Activated CD4-positive, alpha-beta T cell treated with anti-CD3 and anti-CD28 coated beads, Interleukin-2, amount 10 ng/mL, durations not matched to agents 7 days and 5 days (primary cell): ENCODE data around the gene PHF2. TPM values are rescaled to one million over a fixed set of nuclear protein-coding genes. Genes with fewer than 3 reads are reported as not detected.

Experiments
- CTCF ChIA-PET: fragments of 350-600 bp; sonication (Branson Sonifier 250); formaldehyde crosslinking; loops from one replicate; lab custom pipeline; 2021; ENCODE audit warnings: antibody characterized with exemption; lab: Charles Lee
- POLR2A ChIA-PET: fragments of 350-600 bp; sonication (Branson Sonifier 250); formaldehyde crosslinking; loops from one replicate; lab custom pipeline; 2021; ENCODE audit warnings: antibody characterized with exemption; lab: Charles Lee
- DNase-seq: peaks from one replicate; pipeline ENCODE4 v3.0.0-alpha.2; 2020
- H3K27ac Mint-ChIP-seq: one replicate; pipeline ENCODE4 v1.8.0; 2021; ENCODE audit warnings: mild to moderate bottlenecking, moderate library complexity, mixed read lengths
- H3K27me3 Mint-ChIP-seq: one replicate; pipeline ENCODE4 v1.8.0; 2021; ENCODE audit warnings: mixed read lengths
- H3K36me3 Mint-ChIP-seq: one replicate; pipeline ENCODE4 v1.8.0; 2021; ENCODE audit warnings: low read depth, mixed read lengths
- H3K4me1 Mint-ChIP-seq: one replicate; pipeline ENCODE4 v1.8.0; 2021; ENCODE audit warnings: mixed read lengths
- H3K4me3 Mint-ChIP-seq: one replicate; pipeline ENCODE4 v1.8.0; 2021; ENCODE audit warnings: mild to moderate bottlenecking, moderate library complexity, mixed read lengths
- H3K9me3 Mint-ChIP-seq: one replicate; pipeline ENCODE4 v1.8.0; 2021; ENCODE audit warnings: mixed read lengths
- total RNA-seq, 2 experiments: library from RNA; stranded (reverse); gene quantifications; one replicate each; pipeline ENCODE4 v1.2.3, GENCODE V29; 2021

PHF2 gene
- total RNA-seq, 2 experiments from 2014 or later, result 29.3 to 29.4 TPM

- no peaks in the 10 kb centered on the region for H3K27me3 Mint-ChIP-seq
- peaks cover 48% of the 10 kb centered on the region for H3K4me1 Mint-ChIP-seq
- H3K36me3 Mint-ChIP-seq, result peaks cover 6% of the 10 kb centered on the region
- peak; percentile 33 for DNase-seq
- peaks cover 4% of the 10 kb centered on the region for H3K9me3 Mint-ChIP-seq
- ChIA-PET CTCF (interaction anchor here (1.4 kb wide), 1 partner anchor 10 kb away, joined by 4 read pairs; no protein-coding TSS in a partner anchor), POLR2A (no interaction called here)
- H3K27ac Mint-ChIP-seq, result peak overlapping the region; percentile 28
- H3K4me3 Mint-ChIP-seq, result no peak overlapping the region
Measured at GRCh38 chr9:93600504-93600903, 24.1 kb downstream of the PHF2 start.

- DNase-seq, result no peak
- no peaks in the 10 kb centered on the region for H3K27me3 Mint-ChIP-seq
- ChIA-PET POLR2A (no interaction called here), CTCF (no interaction called here)
- H3K4me1 Mint-ChIP-seq, result peaks cover 48% of the 10 kb centered on the region
- H3K9me3 Mint-ChIP-seq, result peaks cover 7% of the 10 kb centered on the region
- H3K27ac Mint-ChIP-seq, result no peak overlapping the region
- H3K4me3 Mint-ChIP-seq, result no peak overlapping the region
- H3K36me3 Mint-ChIP-seq, result peaks cover 9% of the 10 kb centered on the region
Measured at GRCh38 chr9:93601063-93601462, 24.7 kb downstream of the PHF2 start.

- Mint-ChIP-seq H3K4me1 (peaks cover 44% of the 10 kb centered on the region), H3K27ac (no peak overlapping the region), H3K36me3 (peaks cover 14% of the 10 kb centered on the region), H3K27me3 (no peaks in the 10 kb centered on the region), H3K9me3 (peaks cover 13% of the 10 kb centered on the region), H3K4me3 (no peak overlapping the region)
- DNase-seq, result no peak
- ChIA-PET POLR2A (no interaction called here), CTCF (no interaction called here)
Measured at GRCh38 chr9:93601666-93602065, 25.3 kb downstream of the PHF2 start.

GRCh38 chr9:93603011-93603410 is 26.6 kb downstream of the PHF2 start:
- H3K9me3 Mint-ChIP-seq, result peaks cover 20% of the 10 kb centered on the region
- peaks cover 19% of the 10 kb centered on the region for H3K36me3 Mint-ChIP-seq
- H3K4me1 Mint-ChIP-seq, result peaks cover 34% of the 10 kb centered on the region
- ChIA-PET POLR2A (no interaction called here), CTCF (no interaction called here)
- no peaks in the 10 kb centered on the region for H3K27me3 Mint-ChIP-seq
- H3K4me3 Mint-ChIP-seq, result no peak overlapping the region
- no peak overlapping the region for H3K27ac Mint-ChIP-seq
- no peak for DNase-seq

GRCh38 chr9:93603906-93604326 is 27.5 kb downstream of the PHF2 start:
- POLR2A ChIA-PET, result no interaction called here
- no peaks in the 10 kb centered on the region for H3K27me3 Mint-ChIP-seq

GRCh38 chr9:93606187-93606586 is 29.8 kb downstream of the PHF2 start:
- H3K27ac Mint-ChIP-seq, result no peak overlapping the region
- H3K27me3 Mint-ChIP-seq, result no peaks in the 10 kb centered on the region
- POLR2A ChIA-PET, result no interaction called here
- peaks cover 6% of the 10 kb centered on the region for H3K4me1 Mint-ChIP-seq
- peaks cover 40% of the 10 kb centered on the region for H3K9me3 Mint-ChIP-seq
- CTCF ChIA-PET, result interaction anchor here (0.6 kb wide), 1 partner anchor 344 kb away, joined by 3 read pairs; no protein-coding TSS in a partner anchor
- DNase-seq, result no peak
- H3K4me3 Mint-ChIP-seq, result no peak overlapping the region
- H3K36me3 Mint-ChIP-seq, result peaks cover 32% of the 10 kb centered on the region

More at GRCh38 chr9:93603906-93604326, 27.5 kb downstream of the PHF2 start:
- Mint-ChIP-seq H3K36me3 (peaks cover 19% of the 10 kb centered on the region), H3K9me3 (peaks cover 27% of the 10 kb centered on the region), H3K4me3 (no peak overlapping the region), H3K27ac (no peak overlapping the region), H3K4me1 (peaks cover 25% of the 10 kb centered on the region)
- no peak for DNase-seq
- CTCF ChIA-PET, result no interaction called here

GRCh38 chr9:93610206-93610605 is 33.8 kb downstream of the PHF2 start:
- Mint-ChIP-seq H3K27ac (no peak overlapping the region), H3K27me3 (no peaks in the 10 kb centered on the region), H3K4me1 (peaks cover 16% of the 10 kb centered on the region), H3K4me3 (no peak overlapping the region), H3K36me3 (peaks cover 31% of the 10 kb centered on the region), H3K9me3 (peaks cover 38% of the 10 kb centered on the region)
- no peak for DNase-seq
- CTCF ChIA-PET, result no interaction called here
- POLR2A ChIA-PET, result interaction anchor here (0.7 kb wide), 1 partner anchor 19 kb away, joined by 3 read pairs; no protein-coding TSS in a partner anchor

- Mint-ChIP-seq H3K27me3 (no peaks in the 10 kb centered on the region), H3K27ac (no peak overlapping the region), H3K4me1 (peaks cover 16% of the 10 kb centered on the region), H3K36me3 (peaks cover 17% of the 10 kb centered on the region), H3K9me3 (peaks cover 22% of the 10 kb centered on the region), H3K4me3 (no peak overlapping the region)
- CTCF ChIA-PET, result no interaction called here
- DNase-seq, result no peak
- POLR2A ChIA-PET, result no interaction called here
Measured at GRCh38 chr9:93612052-93612795, 35.8 kb downstream of the PHF2 start.

- Mint-ChIP-seq H3K4me1 (peaks cover 16% of the 10 kb centered on the region), H3K27ac (no peak overlapping the region), H3K36me3 (peaks cover 15% of the 10 kb centered on the region), H3K9me3 (peaks cover 20% of the 10 kb centered on the region), H3K4me3 (no peak overlapping the region), H3K27me3 (no peaks in the 10 kb centered on the region)
- DNase-seq, result no peak
- ChIA-PET CTCF (no interaction called here), POLR2A (no interaction called here)
Measured at GRCh38 chr9:93612796-93613154, 36.4 kb downstream of the PHF2 start.

GRCh38 chr9:93613174-93613573 is 36.8 kb downstream of the PHF2 start:
- no peak for DNase-seq
- H3K27ac Mint-ChIP-seq, result no peak overlapping the region
- CTCF ChIA-PET, result no interaction called here
- H3K4me3 Mint-ChIP-seq, result no peak overlapping the region
- POLR2A ChIA-PET, result no interaction called here
- peaks cover 18% of the 10 kb centered on the region for H3K9me3 Mint-ChIP-seq
- H3K4me1 Mint-ChIP-seq, result peaks cover 16% of the 10 kb centered on the region
- H3K36me3 Mint-ChIP-seq, result peaks cover 15% of the 10 kb centered on the region
- H3K27me3 Mint-ChIP-seq, result no peaks in the 10 kb centered on the region

GRCh38 chr9:93613791-93614190 is 37.4 kb downstream of the PHF2 start:
- ChIA-PET CTCF (no interaction called here), POLR2A (no interaction called here)
- Mint-ChIP-seq H3K27me3 (no peaks in the 10 kb centered on the region), H3K4me1 (peaks cover 16% of the 10 kb centered on the region), H3K27ac (no peak overlapping the region), H3K36me3 (peaks cover 15% of the 10 kb centered on the region), H3K9me3 (peaks cover 14% of the 10 kb centered on the region), H3K4me3 (no peak overlapping the region)
- DNase-seq, result no peak

- Mint-ChIP-seq H3K9me3 (peaks cover 5% of the 10 kb centered on the region), H3K4me3 (no peak overlapping the region), H3K36me3 (peaks cover 10% of the 10 kb centered on the region), H3K4me1 (peaks cover 16% of the 10 kb centered on the region), H3K27ac (no peak overlapping the region), H3K27me3 (no peaks in the 10 kb centered on the region)
- ChIA-PET POLR2A (no interaction called here), CTCF (no interaction called here)
- no peak for DNase-seq
Measured at GRCh38 chr9:93614830-93615468, 38.6 kb downstream of the PHF2 start.

- ChIA-PET CTCF (interaction anchor here (0.7 kb wide), 1 partner anchor 17 kb away, joined by 3 read pairs; no protein-coding TSS in a partner anchor), POLR2A (no interaction called here)
- Mint-ChIP-seq H3K27me3 (no peaks in the 10 kb centered on the region), H3K4me3 (no peak overlapping the region), H3K27ac (no peak overlapping the region), H3K4me1 (peaks cover 13% of the 10 kb centered on the region), H3K36me3 (peaks cover 3% of the 10 kb centered on the region), H3K9me3 (no peaks in the 10 kb centered on the region)
- no peak for DNase-seq
Measured at GRCh38 chr9:93616044-93616443, 39.7 kb downstream of the PHF2 start.
